Fibroblast of skin of left biceps (primary cell): Measurements from ENCODE around the gene MGAT5B.
"Not testable (repeated sequence)": the region's sequence is repeated elsewhere in the genome, so short reads cannot be mapped to it uniquely, and the experiment has no call there.

Experiments
- DNase-seq, 2 experiments: peaks; one replicate each; pipeline ENCODE4 v3.0.0-alpha.2; 2013; ENCODE audit warnings: low read depth in 2 of 2

Gene MGAT5B

GRCh38 chr17:76948301-76948700 lies 80.1 kb downstream of the MGAT5B start:
- no peak for DNase-seq

GRCh38 chr17:76948726-76949342 lies 80.6 kb downstream of the MGAT5B start:
- no peak for DNase-seq

GRCh38 chr17:76949913-76950695 lies 81.9 kb downstream of the MGAT5B start:
- DNase-seq = no peak

- DNase-seq = no peak
These were observed 83.2 kb downstream of the MGAT5B start for GRCh38 chr17:76951375-76951905.

GRCh38 chr17:76952402-76952801 lies 84.2 kb downstream of the MGAT5B start:
- DNase-seq = no peak

- no peak for DNase-seq
These were observed 84.9 kb downstream of the MGAT5B start for GRCh38 chr17:76953066-76953465.

- no peak for DNase-seq
These were observed 85.7 kb downstream of the MGAT5B start for GRCh38 chr17:76953946-76954345.

GRCh38 chr17:76955191-76955590 lies 87.0 kb downstream of the MGAT5B start:
- DNase-seq = no peak

- DNase-seq = no peak
These were observed 88.8 kb downstream of the MGAT5B start for GRCh38 chr17:76956846-76957540.

GRCh38 chr17:76957678-76958464 lies 89.7 kb downstream of the MGAT5B start:
- no peak for DNase-seq

- DNase-seq = no peak
These were observed 90.8 kb downstream of the MGAT5B start for GRCh38 chr17:76958974-76959373.

- no peak for DNase-seq
These were observed 93.7 kb downstream of the MGAT5B start for GRCh38 chr17:76961869-76962268.

- DNase-seq = no peak
These were observed 94.7 kb downstream of the MGAT5B start for GRCh38 chr17:76962858-76963257.

- no peak for DNase-seq
These were observed 97.8 kb downstream of the MGAT5B start for GRCh38 chr17:76966016-76966415.

GRCh38 chr17:76966486-76967181 lies 98.4 kb downstream of the MGAT5B start:
- no peak for DNase-seq

GRCh38 chr17:76967762-76968161 lies 99.6 kb downstream of the MGAT5B start:
- no peak for DNase-seq

GRCh38 chr17:76968707-76969597 lies 100.7 kb downstream of the MGAT5B start:
- no peak for DNase-seq

- DNase-seq = no peak
These were observed 101.5 kb downstream of the MGAT5B start for GRCh38 chr17:76969598-76970172.

GRCh38 chr17:76970228-76970627 lies 102.0 kb downstream of the MGAT5B start:
- DNase-seq = not testable (repeated sequence)
